Caco-2 (cell line): Measurements from ENCODE around the gene ATG16L1. TPM values are rescaled to one million over a fixed set of nuclear protein-coding genes. Genes with fewer than 3 reads are reported as not detected.

Experiments used
- Bru-seq: library from RNA; stranded (reverse); fragments of 400-500 nt; gene quantifications from one replicate; lab custom pipeline; 2021; lab: Mats Ljungman, UMichigan
- BruChase-seq, 2 experiments: library from RNA; stranded (reverse); fragments of 400-500 nt; gene quantifications; one replicate each; lab custom pipeline; 2021; lab: Mats Ljungman, UMichigan
- BruUV-seq: library from RNA; stranded (reverse); fragments of 400-500 nt; replicated peaks from 2 replicates; lab custom pipeline; 2021; lab: Mats Ljungman, UMichigan
- CTCF ChIA-PET: fragments of 300-600 bp; sonication (Branson Sonifier 250); formaldehyde crosslinking; loops from one replicate; lab custom pipeline; 2022; ENCODE audit warnings: antibody characterized with exemption; lab: Charles Lee
- POLR2A ChIA-PET: fragments of 300-600 bp; sonication (Branson Sonifier 250); formaldehyde crosslinking; loops from one replicate; lab custom pipeline; 2022; ENCODE audit warnings: antibody characterized with exemption; lab: Charles Lee
- DNase-seq, 2 experiments: peaks; one replicate each; pipeline versions ENCODE4 v3.0.0 to v3.0.0-alpha.2; 2020 to 2022
- H3K27me3 ChIP-seq: replicated peaks from 2 replicates; pipeline ENCODE4 v1.6.0; 2011; ENCODE audit warnings: low read length; ENCODE audit not compliant: control insufficient read depth, insufficient read depth
- H3K36me3 ChIP-seq: 2 replicates; pipeline ENCODE4 v1.5.1; 2011; ENCODE audit warnings: low read length; ENCODE audit not compliant: control insufficient read depth, insufficient read depth
- H3K4me1 ChIP-seq: fragments of 250-450 bp; sonication (Bioruptor Pico); 2 replicates; pipeline ENCODE4 v1.5.1; 2020; ENCODE audit warnings: mild to moderate bottlenecking
- H3K4me3 ChIP-seq: 2 replicates; pipeline ENCODE4 v1.5.1; 2011; ENCODE audit warnings: low read depth, mild to moderate bottlenecking, control low read depth, low read length
- H3K9me3 ChIP-seq: fragments of 250-450 bp; sonication (Bioruptor Pico); 2 replicates; pipeline ENCODE4 v1.5.1; 2020; ENCODE audit warnings: mild to moderate bottlenecking, moderate library complexity
- H3K27ac Mint-ChIP-seq: one replicate; pipeline ENCODE4 v1.8.0; 2022; ENCODE audit warnings: mixed read lengths; ENCODE audit not compliant: unreplicated experiment
- H3K27me3 Mint-ChIP-seq: one replicate; pipeline ENCODE4 v1.8.0; 2022; ENCODE audit warnings: mixed read lengths; ENCODE audit not compliant: insufficient read depth, unreplicated experiment
- H3K36me3 Mint-ChIP-seq: one replicate; pipeline ENCODE4 v1.8.0; 2022; ENCODE audit warnings: mild to moderate bottlenecking, mixed read lengths; ENCODE audit not compliant: insufficient read depth, unreplicated experiment
- H3K4me1 Mint-ChIP-seq: one replicate; pipeline ENCODE4 v1.8.0; 2022; ENCODE audit warnings: low read depth, mixed read lengths; ENCODE audit not compliant: unreplicated experiment
- H3K4me3 Mint-ChIP-seq: one replicate; pipeline ENCODE4 v1.8.0; 2022; ENCODE audit warnings: mild to moderate bottlenecking, moderate library complexity, mixed read lengths; ENCODE audit not compliant: unreplicated experiment
- H3K9me3 Mint-ChIP-seq: one replicate; pipeline ENCODE4 v1.8.0; 2022; ENCODE audit warnings: mixed read lengths; ENCODE audit not compliant: unreplicated experiment
- CTCF ChIP-seq, 2 experiments: fragments of 200-600 bp in 1 of 2; IDR thresholded peaks; 1 replicate in 1 of 2; 2 replicates in 1 of 2; pipeline versions ENCODE4 v1.5.1 to v1.8.0; 2011 to 2022; ENCODE audit warnings: antibody characterized with exemption in 1 of 2, control low read depth in 1 of 2, inconsistent platforms in 1 of 2, low read depth in 1 of 2, low read length in 1 of 2, mild to moderate bottlenecking in 1 of 2, moderate library complexity in 1 of 2; ENCODE audit not compliant: insufficient read depth in 1 of 2, severe bottlenecking in 1 of 2, unreplicated experiment in 1 of 2
- intact Hi-C: fragments of 100-400 bp; cut with micrococcal nuclease; formaldehyde crosslinking; loops from one replicate; pipeline ENCODE4 v1.10.0; 2022; ENCODE audit not compliant: unreplicated experiment
- long read RNA-seq: library from polyadenylated mRNA; stranded (forward); transcript quantifications from one replicate; pipeline ENCODE4 v2.0.0, GENCODE V29; 2022
- total RNA-seq: library from RNA; stranded (reverse); gene quantifications from 2 replicates; pipeline ENCODE4 v1.2.3, GENCODE V29; 2022

Gene ATG16L1
- 20.1 and 24.4 TPM in 2 replicates for total RNA-seq
- percentile 77 among the genes with signal in this experiment for Bru-seq, nascent RNA
- BruChase-seq, experiment 1, labeled RNA remaining after a 2-hour chase: percentile 76 among the genes with signal in this experiment
- BruChase-seq, experiment 2, labeled RNA remaining after a 6-hour chase: percentile 69 among the genes with signal in this experiment
- long read RNA-seq, transcript ATG16L1-205 (17 exons, 3,213 nt): major isoform, 12 of 24 reads
- long read RNA-seq, partial matches to known transcripts: 1 of 24 reads
- long read RNA-seq, other reads (novel, unspliced or antisense): 8 of 24 reads

- DNase-seq: peak; percentile 93
- peaks cover 12% of the 10 kb centered on the region for H3K4me1 Mint-ChIP-seq
- Histone ChIP-seq H3K36me3 (no peaks in the 10 kb centered on the region), H3K4me3 (peak within 1 kb of the TSS; percentile 94), H3K4me1 (peaks cover 8% of the 10 kb centered on the region; the same call in 1 of the 2 replicates), H3K9me3 (no peaks in the 10 kb centered on the region), H3K27me3 (no peaks in the 10 kb centered on the region)
- peak within 1 kb of the TSS; percentile 81 for H3K4me3 Mint-ChIP-seq
- ChIA-PET POLR2A (no interaction called here), CTCF (interaction anchor here (0.5 to 1.1 kb wide), 2 partner anchors 203 to 587 kb away, joined by 4 to 5 read pairs; no protein-coding TSS in a partner anchor)
- no peaks in the 10 kb centered on the region for H3K27me3 Mint-ChIP-seq
- no peaks in the 10 kb centered on the region for H3K9me3 Mint-ChIP-seq
- peaks cover 16% of the 10 kb centered on the region for H3K36me3 Mint-ChIP-seq
- peak; percentile 60 to 94 for TF ChIP-seq CTCF (IDR thresholded peaks at IDR 0.05; ENCODE audit: insufficient read depth in 1 of 2, low read depth in 1 of 2, low read length in 1 of 2, severe bottlenecking in 1 of 2, unreplicated experiment in 1 of 2)
- TSS peak; percentile 30 for BruUV-seq
- intact Hi-C loops: loop anchor here (5.0 kb wide), 1 partner anchor 644 kb away; no protein-coding TSS in a partner anchor
- peak within 1 kb of the TSS; percentile 42 for H3K27ac Mint-ChIP-seq
These were observed at the start of gene ATG16L1 for GRCh38 chr2:233251306-233252116. Gene ATG16L1, plus strand, starts transcription at chr2:233251673. Its CDS starts 155 bp downstream, at chr2:233251828.

GRCh38 chr2:233202531-233202944 is 48.9 kb upstream of the ATG16L1 start:
- Mint-ChIP-seq H3K27me3 (no peaks in the 10 kb centered on the region), H3K4me3 (no peak overlapping the region), H3K36me3 (no peaks in the 10 kb centered on the region), H3K27ac (no peak overlapping the region), H3K9me3 (no peaks in the 10 kb centered on the region), H3K4me1 (no peaks in the 10 kb centered on the region)
- BruUV-seq: no TSS peak
- no peaks in the 10 kb centered on the region for H3K9me3 ChIP-seq
- POLR2A ChIA-PET: no interaction called here
- no peaks in the 10 kb centered on the region for H3K27me3 ChIP-seq
- no peaks in the 10 kb centered on the region for H3K4me1 ChIP-seq
- DNase-seq: no peak
- CTCF ChIA-PET: no interaction called here
- no peaks in the 10 kb centered on the region for H3K36me3 ChIP-seq
- intact Hi-C loops: no loop called here
- no peak overlapping the region for H3K4me3 ChIP-seq
- TF ChIP-seq CTCF (IDR thresholded peaks at IDR 0.05; ENCODE audit: insufficient read depth in 1 of 2, low read depth in 1 of 2, low read length in 1 of 2, severe bottlenecking in 1 of 2, unreplicated experiment in 1 of 2): no peak

GRCh38 chr2:233203060-233203459 is 48.4 kb upstream of the ATG16L1 start:
- no peak for DNase-seq
- Mint-ChIP-seq H3K27me3 (no peaks in the 10 kb centered on the region), H3K36me3 (no peaks in the 10 kb centered on the region), H3K4me3 (no peak overlapping the region), H3K9me3 (no peaks in the 10 kb centered on the region), H3K27ac (no peak overlapping the region), H3K4me1 (no peaks in the 10 kb centered on the region)
- TF ChIP-seq CTCF (IDR thresholded peaks at IDR 0.05; ENCODE audit: insufficient read depth in 1 of 2, low read depth in 1 of 2, low read length in 1 of 2, severe bottlenecking in 1 of 2, unreplicated experiment in 1 of 2): no peak
- no peaks in the 10 kb centered on the region for H3K9me3 ChIP-seq
- POLR2A ChIA-PET: no interaction called here
- no peaks in the 10 kb centered on the region for H3K4me1 ChIP-seq
- intact Hi-C loops: no loop called here
- no TSS peak for BruUV-seq
- H3K4me3 ChIP-seq: no peak overlapping the region
- no peaks in the 10 kb centered on the region for H3K36me3 ChIP-seq
- H3K27me3 ChIP-seq: no peaks in the 10 kb centered on the region
- CTCF ChIA-PET: no interaction called here
